Thyroid gland (tissue), 4 donors: ENCODE data around the gene ATP6V0B. TPM values are rescaled to one million over a fixed set of nuclear protein-coding genes. Genes with fewer than 3 reads are reported as not detected.

ENCODE experiments used
- DNase-seq, 2 donors: peaks; one replicate each; pipeline ENCODE4 v3.0.0-alpha.2; 2019
- H3K27ac ChIP-seq, 3 donors: fragments of 200-600 bp; sonication (generic); 1 replicate in 2 of 3; 2 replicates in 1 of 3; pipeline ENCODE4 v1.5.1; 2016 to 2019; ENCODE audit warnings: mild to moderate bottlenecking in 1 of 3, moderate library complexity in 1 of 3
- H3K27me3 ChIP-seq: fragments of 200-600 bp; sonication (generic); one replicate; pipeline ENCODE4 v1.5.1; 2019
- H3K36me3 ChIP-seq, 2 donors: fragments of 200-600 bp; sonication (generic); one replicate each; pipeline ENCODE4 v1.5.1; 2016 to 2019
- H3K4me1 ChIP-seq, 2 donors: fragments of 200-600 bp; sonication (generic); one replicate each; pipeline ENCODE4 v1.5.1; 2017 to 2019
- H3K4me3 ChIP-seq, 3 donors: fragments of 200-600 bp; sonication (generic); replicated peaks in 1 of 3; 1 replicate in 2 of 3; 2 replicates in 1 of 3; pipeline ENCODE4 v1.5.1; 2016; ENCODE audit warnings: mild to moderate bottlenecking in 1 of 3
- H3K9me3 ChIP-seq: fragments of 200-600 bp; sonication (generic); one replicate; pipeline ENCODE4 v1.5.1; 2017
- CTCF ChIP-seq, 6 experiments: fragments of 200-600 bp in 3 of 6; fragments of 450-650 bp in 3 of 6; sonication (generic) in 3 of 6; IDR thresholded peaks; one replicate each; pipeline ENCODE4 v1.5.1; 2016 to 2019; ENCODE audit warnings: antibody characterized with exemption in 6 of 6, mild to moderate bottlenecking in 2 of 6, inconsistent platforms in 1 of 6, moderate library complexity in 1 of 6
- POLR2A ChIP-seq, 2 donors: fragments of 450-650 bp; IDR thresholded peaks; one replicate each; pipeline ENCODE4 v1.6.1; 2017; ENCODE audit warnings: antibody characterized with exemption in 2 of 2, mild to moderate bottlenecking in 2 of 2, moderate library complexity in 1 of 2
- WGBS, 2 donors: methylation state at CpG; one replicate each; pipeline ENCODE4 v1.1.5; 2017; 5-methylcytosine and 5-hydroxymethylcytosine counted together
- intact Hi-C: fragments of 100-400 bp; cut with DNase I; formaldehyde crosslinking; loops from one replicate; pipeline ENCODE4 v1.15.1; 2023
- total RNA-seq, 4 donors: library from RNA; depleted of rRNA; stranded (reverse); fragments of >200 nt; gene quantifications; one replicate each; pipeline ENCODE4 v1.2.3, GENCODE V29; 2016

ATP6V0B gene
- total RNA-seq, 4 donors from 2014 or later, result 128 to 302 (median 216) TPM

DNA sequence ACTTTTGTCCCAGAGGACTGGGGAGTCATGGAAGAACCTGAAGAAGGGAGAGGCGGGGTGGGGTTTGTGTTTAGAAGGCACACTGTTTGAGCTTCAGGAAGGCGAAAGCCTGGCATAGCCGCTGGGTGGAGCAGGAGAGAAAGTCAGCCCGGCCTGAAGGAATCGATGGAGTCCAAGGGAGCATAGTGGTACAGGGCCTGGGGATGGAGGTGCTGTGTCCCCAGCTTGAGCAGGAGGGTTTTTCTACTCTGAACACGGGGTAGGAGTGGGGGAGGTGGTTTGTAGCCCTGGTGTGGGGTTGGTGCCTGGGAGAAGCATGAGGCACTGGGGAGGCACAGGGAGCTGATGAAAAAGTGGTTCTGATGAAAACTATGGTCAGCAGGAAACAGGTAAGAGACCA is 12.0 kb downstream of the ATP6V0B start:
- intact Hi-C loops, result no loop called here
- Histone ChIP-seq H3K36me3 (no peaks in the 10 kb centered on the region), H3K9me3 (no peaks in the 10 kb centered on the region), H3K4me1 (peaks cover 7 to 9% of the 10 kb centered on the region in 2 donors), H3K27ac (no peak overlapping the region), H3K27me3 (no peaks in the 10 kb centered on the region), H3K4me3 (no peak overlapping the region)
- no peak for DNase-seq
- TF ChIP-seq POLR2A (IDR thresholded peaks at IDR 0.05) (no peak), CTCF (IDR thresholded peaks at IDR 0.05) (no peak)
- WGBS, 2 donors, result 77 to 81% methylated on average over 6 of the region's 6 CpGs

DNA sequence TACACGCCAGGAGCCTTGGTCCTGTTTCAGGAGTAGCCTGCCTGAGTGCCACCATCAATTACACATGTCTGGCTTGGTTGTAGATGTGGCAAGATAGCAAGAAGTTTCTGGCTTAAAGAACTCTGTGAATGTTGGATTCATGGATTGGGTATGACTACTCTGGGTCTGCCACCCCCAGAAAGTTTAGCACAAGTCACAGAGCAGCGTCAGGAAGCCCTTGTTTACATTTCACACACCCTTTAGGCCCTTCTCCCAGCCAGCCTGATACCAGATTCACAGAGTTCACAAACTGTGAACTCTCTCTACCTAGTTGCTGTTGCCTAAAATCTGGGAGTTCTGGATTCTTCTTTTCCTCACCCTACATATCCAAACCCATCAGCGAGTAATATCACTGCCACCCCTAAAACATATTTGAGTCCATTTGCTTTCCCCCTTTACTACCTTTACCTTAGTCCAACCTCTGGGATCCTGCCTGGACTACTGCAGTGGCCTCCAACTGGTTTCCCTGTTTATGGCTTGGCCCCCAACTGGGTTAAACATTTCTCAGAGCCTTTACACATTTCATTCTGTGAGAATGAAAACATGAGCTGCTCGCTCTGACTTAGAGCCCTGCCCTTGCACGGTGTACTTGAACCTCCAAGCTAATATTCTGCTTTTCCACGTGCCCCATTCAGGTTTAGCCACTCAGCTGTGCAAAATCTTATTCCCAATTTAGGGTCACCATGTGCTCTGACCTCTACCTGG is 12.6 kb downstream of the ATP6V0B start:
- no peak for TF ChIP-seq POLR2A (IDR thresholded peaks at IDR 0.05)
- no peak for TF ChIP-seq CTCF (IDR thresholded peaks at IDR 0.05)
- peaks cover 10 to 13% of the 10 kb centered on the region in 2 donors for H3K4me1 ChIP-seq
- H3K27me3 ChIP-seq, result no peaks in the 10 kb centered on the region
- no peaks in the 10 kb centered on the region for H3K36me3 ChIP-seq
- DNase-seq, result no peak
- H3K9me3 ChIP-seq, result no peaks in the 10 kb centered on the region
- WGBS, 2 donors, result 81 to 84% methylated on average over 6 of the region's 6 CpGs
- no peak overlapping the region for H3K27ac ChIP-seq
- H3K4me3 ChIP-seq, result no peak overlapping the region
- intact Hi-C loops, result no loop called here

- Histone ChIP-seq H3K36me3 (no peaks in the 10 kb centered on the region), H3K27me3 (no peaks in the 10 kb centered on the region), H3K4me1 (peaks cover 15 to 17% of the 10 kb centered on the region in 2 donors), H3K9me3 (no peaks in the 10 kb centered on the region), H3K27ac (peak overlapping the region; percentile 73 to 77 (median 76)), H3K4me3 (peak overlapping the region in 2 of 3 donors; percentile 36 to 53)
- TF ChIP-seq CTCF (IDR thresholded peaks at IDR 0.05) (no peak), POLR2A (IDR thresholded peaks at IDR 0.05) (no peak)
- intact Hi-C loops, result no loop called here
- DNase-seq, result no peak
- WGBS, 2 donors, result 76% methylated on average over 17 to 19 of the region's 19 CpGs
Measured at GRCh38 chr1:43990271-43991199, 15.8 kb downstream of the ATP6V0B start.

DNA sequence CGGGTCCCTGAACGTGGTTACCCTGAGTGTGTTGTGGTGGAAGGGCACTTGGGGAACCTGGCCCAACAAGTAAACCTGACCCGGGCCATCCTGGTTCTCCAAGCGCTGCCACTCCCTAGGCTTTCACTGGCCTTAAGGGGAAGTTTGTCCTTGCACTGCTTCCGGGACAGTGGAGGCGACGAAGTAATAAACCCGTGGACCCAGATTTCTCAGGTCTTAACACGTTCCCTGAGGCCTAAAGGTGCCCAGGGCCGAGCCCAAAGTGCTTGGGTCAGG is 16.4 kb downstream of the ATP6V0B start:
- H3K4me3 ChIP-seq, result peak overlapping the region in 2 of 3 donors; percentile 36 to 53
- WGBS, 2 donors, result 0 to 2% methylated on average over 7 to 9 of the region's 10 CpGs
- peak overlapping the region; percentile 73 to 77 (median 76) for H3K27ac ChIP-seq
- no peaks in the 10 kb centered on the region for H3K27me3 ChIP-seq
- no peaks in the 10 kb centered on the region for H3K9me3 ChIP-seq
- no peak for DNase-seq
- intact Hi-C loops, result no loop called here
- no peak for TF ChIP-seq CTCF (IDR thresholded peaks at IDR 0.05)
- no peak for TF ChIP-seq POLR2A (IDR thresholded peaks at IDR 0.05)
- no peaks in the 10 kb centered on the region for H3K36me3 ChIP-seq
- peaks cover 15 to 17% of the 10 kb centered on the region in 2 donors for H3K4me1 ChIP-seq
